ENCODE results near the gene NPW.

GRCh38 chr16:2039274-2040031, 19.9 kb downstream of the NPW start:
- TF ChIP-seq CTCF (IDR thresholded peaks at IDR 0.05), result no peak
- no peak for TF ChIP-seq POLR2A (IDR thresholded peaks at IDR 0.05)

All from breast epithelium (tissue), 3 donors.